Ecto neural progenitor cell (in vitro differentiated cells): ENCODE results near the gene OR10G3.
"Not testable (repeated sequence)": the region's sequence is repeated elsewhere in the genome, so short reads cannot be mapped to it uniquely, and the experiment has no call there.

ENCODE experiments used
- DNase-seq: peaks from one replicate; pipeline ENCODE4 v3.0.0-alpha.2; 2018; ENCODE audit warnings: low spot score

The OR10G3 gene, protein sequence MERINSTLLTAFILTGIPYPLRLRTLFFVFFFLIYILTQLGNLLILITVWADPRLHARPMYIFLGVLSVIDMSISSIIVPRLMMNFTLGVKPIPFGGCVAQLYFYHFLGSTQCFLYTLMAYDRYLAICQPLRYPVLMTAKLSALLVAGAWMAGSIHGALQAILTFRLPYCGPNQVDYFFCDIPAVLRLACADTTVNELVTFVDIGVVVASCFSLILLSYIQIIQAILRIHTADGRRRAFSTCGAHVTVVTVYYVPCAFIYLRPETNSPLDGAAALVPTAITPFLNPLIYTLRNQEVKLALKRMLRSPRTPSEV

DNA sequence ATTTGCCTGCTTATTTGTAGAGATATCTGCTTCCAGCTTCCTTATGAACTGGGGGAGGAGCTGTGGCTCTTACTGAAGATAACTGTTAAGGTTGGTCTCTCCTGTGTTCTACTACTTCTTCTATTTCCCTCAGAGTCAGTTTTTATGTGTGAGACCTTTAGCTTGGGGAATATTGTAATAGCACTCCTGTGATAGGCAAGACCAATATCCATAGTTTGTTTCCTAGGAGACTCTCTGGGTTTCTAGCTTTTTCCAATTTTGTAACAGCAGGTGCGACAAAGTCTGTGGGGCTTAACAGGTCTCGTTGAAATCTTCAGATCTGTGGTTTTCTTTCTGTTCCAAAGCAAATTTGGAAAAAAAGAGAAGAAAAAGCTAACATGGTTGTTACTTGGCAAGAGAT, at the start of gene OR10G3:
Gene OR10G3, minus strand, starts transcription at position 101 of the 400 bp plus-strand sequence. CDS start 9,332 bp downstream, outside the sequence.
- no peak for DNase-seq

DNA sequence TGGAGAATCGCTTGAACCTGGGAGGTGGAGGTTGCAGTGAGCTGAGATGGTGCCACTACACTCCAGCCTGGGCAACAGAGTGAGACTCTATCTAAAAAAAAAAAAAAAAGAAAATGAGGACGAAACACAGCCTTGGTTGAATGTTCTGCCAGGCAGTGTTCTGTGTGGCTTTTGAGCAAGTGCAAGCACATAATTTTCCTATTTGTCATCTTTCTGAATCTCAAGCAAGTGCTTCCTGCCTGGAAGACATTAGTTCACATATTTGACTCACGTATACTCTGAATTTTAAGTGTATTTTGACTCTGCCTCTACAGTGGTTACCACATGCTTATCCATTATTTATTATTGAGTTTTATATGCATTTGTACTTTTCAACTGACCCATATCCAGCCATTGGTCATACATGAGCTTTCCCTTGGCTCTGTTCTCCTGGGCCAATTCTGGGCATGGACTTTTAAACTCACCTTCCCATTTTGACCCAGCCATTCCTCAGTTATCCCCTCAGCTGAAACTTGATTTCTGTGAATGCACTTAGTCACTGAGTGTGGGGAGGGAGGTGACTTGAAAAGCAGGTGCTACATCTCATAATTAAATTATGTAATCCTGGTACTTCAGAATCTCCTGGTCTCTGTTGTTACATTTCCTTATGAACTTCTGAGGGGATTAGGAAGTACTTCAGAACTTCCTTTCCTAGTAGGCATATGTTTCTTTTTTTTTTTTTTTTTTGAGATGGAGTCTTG, 46.8 kb upstream of the OR10G3 start:
- DNase-seq = no peak

DNA sequence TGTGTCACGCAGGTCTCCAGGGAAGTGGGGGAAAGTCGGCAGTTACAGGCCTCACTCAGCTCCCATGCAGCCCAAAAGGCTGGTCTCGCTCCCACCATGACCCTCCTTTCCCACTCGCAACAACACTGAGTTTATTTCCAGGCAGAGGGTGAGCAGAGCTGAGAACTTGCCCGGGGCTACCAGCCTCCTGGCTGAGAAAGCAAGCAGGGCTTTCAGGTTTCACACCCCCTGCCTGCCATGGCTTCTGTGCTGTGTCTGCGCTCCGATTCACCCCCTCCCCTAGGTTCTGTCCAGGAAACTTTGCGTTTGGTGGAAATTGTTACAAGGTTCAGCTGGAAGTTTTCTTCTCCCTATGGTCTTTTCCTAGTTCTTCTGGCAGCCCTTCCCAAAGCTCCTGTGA, 37.7 kb upstream of the OR10G3 start:
- peak; percentile 48 for DNase-seq

DNA sequence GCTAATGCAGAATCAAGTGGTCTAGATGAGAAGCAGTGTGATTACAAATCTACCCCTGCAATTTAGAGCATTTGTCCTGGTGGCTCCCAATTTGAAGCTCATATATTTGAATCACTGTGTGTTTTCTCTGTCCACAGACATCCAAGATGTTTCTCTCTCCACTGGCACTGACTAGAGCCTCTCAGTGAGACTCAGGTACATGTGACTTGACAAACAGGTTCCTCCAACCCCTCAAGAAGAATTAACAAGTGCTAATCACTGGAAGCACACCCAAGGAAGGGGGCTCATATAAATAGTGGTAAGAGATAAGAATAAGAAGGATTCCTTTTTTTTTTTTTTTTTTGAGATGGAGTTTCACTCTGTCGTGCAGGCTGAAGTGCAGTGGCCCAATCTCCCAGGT, 34.4 kb upstream of the OR10G3 start:
- DNase-seq = no peak

DNA sequence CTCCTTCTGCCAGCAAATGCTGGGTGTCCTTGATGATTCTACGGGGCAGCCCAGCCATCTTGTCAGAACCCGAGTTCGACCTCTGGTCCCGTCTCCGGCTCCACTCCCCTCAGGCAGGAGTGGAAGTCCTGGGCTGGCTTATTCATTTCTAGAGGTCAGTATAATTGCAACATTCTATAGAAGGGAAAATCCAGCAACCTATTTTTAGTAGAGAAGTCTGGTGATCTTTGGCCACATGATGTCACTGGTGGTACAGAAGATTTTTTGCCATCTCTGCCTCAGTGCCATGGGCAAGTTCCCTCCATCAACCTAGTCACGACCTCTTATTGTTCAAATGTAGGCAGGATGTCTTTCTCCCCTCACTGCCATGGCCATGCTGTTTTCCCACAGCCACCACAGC, 32.4 kb upstream of the OR10G3 start:
- DNase-seq = no peak

DNA sequence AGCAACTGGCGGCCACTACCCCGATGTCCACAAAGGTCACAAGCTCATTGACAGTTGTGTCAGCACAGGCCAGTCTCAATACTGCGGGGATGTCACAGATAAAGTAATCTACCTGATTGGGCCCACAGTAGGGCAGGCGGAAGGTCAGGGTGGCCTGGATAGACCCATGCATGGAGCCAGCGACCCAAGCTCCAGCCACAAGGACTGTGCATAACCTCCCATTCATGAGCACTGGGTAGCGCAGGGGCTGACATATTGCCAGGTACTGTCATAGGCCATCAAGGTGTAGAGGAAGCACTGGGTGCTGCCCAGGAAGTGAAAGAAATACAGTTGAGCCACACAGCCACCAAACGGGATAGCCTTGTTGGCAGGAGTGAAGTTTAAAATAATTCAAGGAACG, 22.3 kb upstream of the OR10G3 start:
- not testable (repeated sequence) for DNase-seq

DNA sequence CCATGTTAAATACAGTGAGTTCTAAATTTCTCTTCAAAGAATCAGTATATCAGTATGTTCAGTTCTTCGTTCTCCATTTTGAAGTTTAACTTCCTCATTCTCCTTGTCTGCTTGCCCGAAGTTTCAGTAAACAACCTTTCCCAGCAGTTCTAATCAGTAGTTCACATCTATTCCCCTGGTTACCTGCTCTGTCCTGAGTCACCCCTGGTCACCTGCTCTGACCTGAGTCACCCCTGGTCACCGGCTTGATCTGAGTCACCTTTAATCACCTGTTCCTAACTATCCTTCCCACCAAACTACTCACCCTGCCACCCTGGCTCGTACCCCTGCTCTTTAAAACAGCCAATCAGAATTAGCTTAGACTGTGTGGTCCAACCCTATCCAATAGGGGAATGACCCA, 9.4 kb upstream of the OR10G3 start:
- no peak for DNase-seq

DNA sequence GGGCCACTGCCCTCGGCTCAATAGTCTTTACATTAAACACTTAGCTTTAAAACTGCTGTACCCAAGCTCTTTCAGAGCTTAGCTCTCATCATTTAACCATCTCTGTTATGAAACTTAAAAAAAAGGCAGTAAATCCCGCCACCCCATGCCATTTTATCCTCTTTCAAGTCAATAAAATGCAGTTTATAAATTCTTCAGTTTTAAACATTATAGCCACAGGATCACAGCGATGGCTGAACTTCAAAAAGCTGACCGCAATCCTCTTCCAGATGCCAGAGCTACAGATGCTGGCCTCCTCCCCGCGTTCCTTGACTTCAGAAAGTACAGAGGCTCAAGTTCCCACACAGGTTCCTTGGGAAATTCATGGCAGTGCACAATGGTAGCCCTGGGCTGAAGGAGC, 4.2 kb downstream of the OR10G3 start:
- DNase-seq = no peak

DNA sequence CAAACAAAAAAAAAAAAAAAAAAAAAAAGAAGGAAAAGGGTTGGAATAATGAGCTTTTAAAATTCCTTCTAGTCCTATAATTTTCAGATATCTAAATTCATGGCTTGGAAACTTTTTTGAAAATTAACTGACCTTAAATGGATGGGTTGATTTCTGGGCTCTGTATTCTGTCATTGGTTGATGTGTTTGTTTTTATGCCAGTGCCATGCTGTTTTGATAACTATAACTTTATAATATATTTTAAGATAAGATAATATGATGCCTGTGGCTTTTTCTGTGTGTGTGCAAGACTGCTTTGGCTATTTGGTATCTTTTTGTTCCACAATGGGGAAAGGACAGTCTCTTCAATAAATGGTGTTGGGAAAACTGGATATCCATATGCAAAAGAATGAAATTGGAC, 7.3 kb downstream of the OR10G3 start:
- DNase-seq = no peak

DNA sequence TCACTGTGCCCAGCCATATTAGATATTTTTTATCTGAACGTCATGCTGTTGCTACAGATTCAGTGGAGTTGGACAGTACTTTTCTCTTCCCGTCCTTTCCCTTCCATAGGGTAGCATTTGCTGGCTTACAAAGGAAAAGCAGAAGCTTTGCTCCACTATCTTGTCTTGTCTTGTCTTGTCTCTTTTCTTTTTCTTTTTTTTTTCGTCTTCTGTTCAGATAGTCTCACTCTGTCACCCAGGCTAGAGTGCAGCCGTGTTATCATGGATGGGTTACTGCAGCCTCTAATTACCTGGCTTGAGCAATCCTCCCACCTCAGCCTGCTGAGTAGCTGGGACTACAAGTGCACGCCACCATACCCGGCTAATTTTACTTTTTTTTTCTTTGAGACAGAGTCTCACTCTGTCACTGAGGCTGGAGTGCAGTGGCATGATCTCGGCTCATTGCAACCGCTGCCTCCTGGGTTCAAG, 21.1 kb downstream of the OR10G3 start:
- no peak for DNase-seq

DNA sequence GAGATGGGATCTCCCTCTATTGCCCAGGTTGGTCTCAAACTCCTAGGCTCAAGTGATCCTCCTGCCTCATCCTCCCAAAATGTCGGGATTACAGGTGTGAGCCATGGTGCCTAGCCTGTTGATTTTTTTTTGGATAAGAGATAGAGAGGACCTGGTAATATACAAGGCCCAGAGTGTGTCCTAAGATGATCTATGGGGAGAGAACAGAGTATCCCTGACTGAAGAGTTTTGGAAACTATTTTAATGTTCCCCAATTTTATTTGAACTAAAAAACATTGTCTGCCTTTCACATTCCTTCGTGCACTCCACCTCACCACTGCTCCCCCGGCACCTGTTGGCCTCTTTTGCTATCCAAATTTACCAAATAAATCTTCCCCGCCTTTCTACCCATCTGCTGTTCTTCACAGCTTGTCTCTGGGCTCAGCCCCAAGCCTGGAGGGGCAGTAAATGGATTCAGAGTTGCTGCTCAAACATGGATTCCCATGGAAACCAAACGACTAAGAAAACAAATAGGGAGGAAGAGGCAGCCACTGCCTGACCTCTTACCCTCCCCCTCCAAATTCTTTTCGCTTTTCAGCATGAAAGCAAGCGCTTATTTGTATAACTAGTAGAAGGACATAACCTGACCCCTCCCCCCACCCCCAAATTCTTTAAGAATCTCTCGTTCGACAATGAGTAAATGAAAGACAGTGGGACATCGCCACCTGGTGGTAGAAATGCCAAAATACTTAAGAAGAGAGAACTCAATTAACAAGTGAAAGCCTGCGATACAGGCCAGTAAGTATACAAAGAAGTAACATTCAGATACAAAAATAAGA, 22.6 kb downstream of the OR10G3 start:
- peak; percentile 83 for DNase-seq

DNA sequence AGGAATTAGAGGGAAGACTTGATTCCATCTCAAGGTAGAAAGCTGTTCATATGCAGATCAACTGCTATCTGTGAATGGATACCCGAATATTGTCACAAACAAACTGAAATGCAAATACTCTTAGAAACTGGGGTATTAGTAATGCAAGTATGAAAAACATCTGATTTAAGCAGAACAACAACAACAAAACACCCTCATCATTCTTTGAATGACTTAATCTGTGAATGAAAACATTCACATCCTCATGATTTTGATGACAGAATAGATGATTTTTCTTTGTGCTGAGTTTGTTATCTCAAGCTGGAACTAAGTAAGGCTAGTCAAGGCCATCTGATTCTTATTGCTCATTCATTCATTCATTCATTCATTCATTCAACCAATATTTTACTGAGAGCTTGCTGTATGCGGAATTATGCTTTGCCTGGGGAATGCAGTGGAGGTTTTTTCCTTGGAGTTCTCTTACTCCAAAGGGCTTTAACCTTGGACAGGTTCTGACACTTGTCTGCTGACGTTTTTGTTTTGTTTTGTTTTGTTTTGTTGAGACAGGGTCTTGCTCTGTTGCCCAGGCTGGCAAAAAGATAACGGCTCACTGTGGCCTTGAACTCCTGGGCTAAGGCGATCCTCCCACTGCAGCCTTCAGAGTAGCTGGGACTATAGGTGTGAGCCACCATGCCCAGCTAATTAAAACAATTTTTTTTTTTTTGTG, 23.3 kb downstream of the OR10G3 start:
- DNase-seq = no peak

DNA sequence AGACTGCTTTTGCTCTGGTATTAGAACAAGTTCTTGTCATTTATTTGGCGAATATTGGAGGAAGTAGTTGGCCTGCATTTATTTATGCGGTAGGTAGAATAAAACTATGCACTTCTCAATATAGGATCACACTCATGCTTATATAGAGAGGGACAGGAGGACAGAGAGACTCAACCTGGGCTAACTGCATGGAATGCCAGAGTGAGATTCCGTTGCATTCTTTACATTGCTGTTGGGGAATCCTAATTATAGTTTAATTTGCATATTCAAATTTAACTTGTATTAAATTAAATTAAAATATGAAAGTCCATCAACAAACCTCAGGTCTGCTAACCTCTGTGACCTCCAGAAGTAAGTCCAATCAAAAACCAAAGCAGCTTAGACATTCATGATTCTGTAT, 26.6 kb downstream of the OR10G3 start:
- no peak for DNase-seq

DNA sequence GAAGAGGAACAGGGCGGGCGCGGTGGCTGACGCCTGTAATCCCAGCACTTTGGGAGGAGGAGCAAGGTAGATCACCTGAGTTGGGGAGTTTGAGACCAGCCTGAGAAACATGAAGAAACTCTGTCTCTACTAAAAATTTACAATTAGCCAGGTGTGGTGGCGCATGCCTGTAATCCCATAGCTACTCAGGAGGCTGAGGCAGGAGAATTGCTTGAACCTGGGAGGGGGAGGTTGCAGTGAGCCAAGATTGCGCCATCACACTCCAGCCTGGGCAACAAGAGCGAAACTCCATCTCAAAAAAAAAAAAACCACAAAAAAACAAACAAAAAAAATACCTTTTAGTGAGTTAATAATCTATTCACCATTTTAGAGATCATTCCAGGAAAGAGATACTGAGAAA, 35.3 kb downstream of the OR10G3 start:
- DNase-seq = not testable (repeated sequence)

DNA sequence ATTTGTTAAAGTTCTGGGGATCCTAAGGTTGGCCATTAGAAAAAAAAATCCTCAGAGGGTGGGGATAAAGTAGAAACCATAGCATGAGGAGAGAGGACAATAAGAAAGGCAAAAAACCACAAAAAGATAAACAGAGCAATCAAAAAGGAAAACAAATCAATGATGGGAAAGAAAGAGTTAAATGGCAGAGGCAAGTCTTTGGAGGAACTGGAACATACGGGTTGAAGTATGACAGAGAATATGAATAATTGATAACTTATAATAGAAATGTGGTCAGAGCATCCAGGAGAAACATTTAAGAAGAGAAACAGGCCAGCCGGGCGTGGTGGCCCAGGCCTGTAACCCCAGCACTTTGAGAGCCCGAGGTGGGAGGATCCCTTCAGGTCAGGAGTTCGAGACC, 35.9 kb downstream of the OR10G3 start:
- no peak for DNase-seq

DNA sequence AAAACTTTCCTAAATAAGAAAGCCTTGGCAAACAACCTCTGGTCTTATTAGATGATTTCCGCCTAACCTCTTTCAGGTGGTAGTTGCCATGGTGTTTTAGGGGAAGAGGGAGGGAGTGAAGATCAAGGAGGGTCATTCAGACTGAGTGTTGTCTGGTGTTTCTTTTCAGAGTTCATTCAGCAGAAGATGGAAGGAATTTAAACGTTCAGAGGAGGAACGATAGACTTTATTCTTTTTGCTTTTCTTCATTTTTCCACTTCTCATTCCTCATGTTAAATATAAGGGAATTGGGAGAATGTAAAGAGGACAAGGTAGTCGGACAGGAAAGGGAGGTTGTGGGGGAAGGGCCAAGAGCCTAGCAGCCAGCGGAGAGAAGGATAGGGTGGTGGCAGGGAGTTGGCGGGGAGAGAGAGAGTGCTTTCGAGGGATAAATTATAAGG, 36.3 kb downstream of the OR10G3 start:
- DNase-seq = no peak

DNA sequence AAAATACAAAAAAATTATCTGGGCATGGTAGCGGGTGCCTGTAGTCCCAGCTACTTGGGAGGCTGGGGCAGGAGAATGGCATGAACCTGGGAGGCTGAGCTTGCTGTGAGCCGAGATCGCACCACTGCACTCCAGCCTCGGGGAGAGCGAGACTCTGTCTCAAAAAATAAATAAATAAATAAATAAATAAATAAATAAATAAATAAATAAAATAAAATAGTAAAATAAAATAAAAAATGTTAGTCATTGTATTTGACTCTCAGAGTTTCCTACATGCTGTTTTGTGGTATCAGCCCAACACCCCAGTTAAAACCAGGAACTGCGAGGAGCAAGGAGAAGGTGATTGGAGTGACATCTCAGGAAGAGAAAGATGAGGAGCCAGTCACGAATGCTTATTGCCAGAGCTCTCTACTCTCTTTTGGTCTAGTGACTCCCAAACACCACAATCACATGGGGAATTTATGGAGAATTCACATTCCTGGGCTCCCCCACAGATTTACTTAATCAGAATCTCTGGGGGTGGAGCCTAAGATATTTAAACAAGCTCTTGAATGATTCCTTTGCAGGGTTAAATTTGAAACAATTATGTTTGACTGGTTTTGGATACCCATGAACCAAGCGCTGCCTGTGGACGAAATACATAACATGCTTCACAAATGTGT, 38.3 kb downstream of the OR10G3 start:
- no peak for DNase-seq

DNA sequence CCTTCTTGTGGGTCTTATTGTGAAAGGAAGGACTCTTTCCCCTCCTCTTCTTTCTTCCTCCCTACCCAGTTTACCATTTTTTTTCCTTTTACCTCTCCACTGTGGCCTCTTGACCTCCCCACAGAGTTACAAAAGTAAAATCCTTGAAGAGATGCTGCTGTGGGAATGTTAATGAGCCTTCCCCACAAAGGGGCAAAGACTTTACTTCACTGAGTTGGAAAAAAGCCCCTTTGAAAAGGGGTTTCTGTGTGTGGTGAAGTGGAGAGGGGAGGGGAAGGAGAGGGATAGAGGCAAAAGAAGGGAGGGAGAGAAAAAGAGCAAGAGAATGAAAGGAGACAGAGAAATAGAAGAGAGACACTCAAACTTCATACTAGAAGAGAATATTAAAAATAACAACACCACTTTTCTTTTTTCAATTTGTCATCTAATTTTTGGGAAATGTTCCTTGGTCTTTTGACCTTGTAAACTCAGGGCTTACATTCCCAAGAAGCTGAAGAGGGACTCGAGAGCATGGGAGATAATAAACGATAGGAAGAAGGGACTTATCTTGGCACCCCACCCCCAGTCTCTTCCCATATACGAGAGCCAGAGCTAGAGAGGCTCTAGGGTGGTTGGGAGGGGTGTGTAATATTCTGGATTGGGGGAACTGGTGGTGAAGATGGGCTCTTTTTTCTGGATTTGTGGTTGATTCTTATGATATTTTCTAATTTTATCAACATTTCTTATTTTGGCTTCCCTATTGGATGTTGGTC, 40.5 kb downstream of the OR10G3 start:
- DNase-seq = peak; percentile 56

DNA sequence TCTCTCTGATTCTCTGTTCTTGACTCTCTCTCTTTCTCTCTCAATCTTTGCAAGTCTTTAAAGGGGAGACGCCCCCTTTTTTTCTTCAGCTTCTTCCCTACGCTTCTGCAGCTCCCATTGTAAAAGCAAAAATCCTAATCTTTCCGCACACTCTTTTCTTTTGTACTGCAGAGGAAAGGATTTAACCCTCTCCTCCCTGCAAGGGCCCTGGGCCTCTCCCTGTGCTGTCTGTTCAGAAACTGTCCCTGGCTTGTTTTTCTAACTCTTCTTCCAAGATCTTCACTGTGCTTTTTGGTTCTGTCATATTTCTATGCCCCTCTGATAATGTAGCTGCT, 42.8 kb downstream of the OR10G3 start:
- no peak for DNase-seq

DNA sequence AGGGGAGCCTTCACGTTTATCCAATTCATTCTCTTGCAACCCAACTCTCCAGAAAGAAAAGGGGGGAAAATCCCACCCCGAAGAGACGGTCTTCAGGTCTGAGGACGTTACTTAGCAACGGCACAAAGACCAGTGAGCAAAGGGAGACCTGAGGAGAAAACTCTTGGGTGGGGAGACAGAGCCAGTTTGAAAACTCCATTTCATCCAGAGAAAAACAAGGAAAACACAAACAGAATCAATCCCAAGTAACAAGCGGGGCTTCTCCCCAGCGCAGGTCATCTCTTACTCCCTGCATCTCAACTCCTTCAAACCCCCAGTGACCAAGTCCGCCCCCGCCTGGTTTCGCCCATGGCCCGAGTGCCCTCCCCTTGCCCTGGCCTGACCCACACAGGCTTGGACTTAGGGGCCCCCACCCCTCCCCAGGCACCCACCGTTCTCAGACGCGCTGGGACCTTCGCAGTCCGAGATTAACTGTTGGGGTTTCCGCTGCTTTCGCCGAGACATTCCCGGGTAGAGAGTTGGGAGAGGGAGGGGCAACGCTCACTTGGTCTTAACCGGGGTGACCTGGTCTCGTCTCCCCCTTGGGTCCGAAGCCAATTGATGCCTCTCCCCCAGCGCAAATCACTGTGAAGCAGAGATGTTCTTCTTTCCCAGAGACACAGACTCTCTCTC, 43.3 kb downstream of the OR10G3 start:
- DNase-seq = peak; percentile 79
